Omental fat pad (tissue), 4 donors: ENCODE results near the gene LRRC26. TPM values are rescaled to one million over a fixed set of nuclear protein-coding genes. Genes with fewer than 3 reads are reported as not detected.

Source experiments
- ATAC-seq: fragments of 150-250 bp; one replicate; pipeline ENCODE4 v1.9.1; 2016; ENCODE audit warnings: mild to moderate bottlenecking, moderate library complexity; ENCODE audit not compliant: low FRiP score
- DNase-seq: peaks from one replicate; pipeline ENCODE4 v3.0.0-alpha.2; 2019; ENCODE audit warnings: low spot score
- CTCF ChIP-seq, 3 donors: fragments of 450-650 bp; IDR thresholded peaks; one replicate each; pipeline ENCODE4 v1.5.1; 2016 to 2017; ENCODE audit warnings: antibody characterized with exemption in 3 of 3, mild to moderate bottlenecking in 3 of 3, moderate library complexity in 2 of 3
- total RNA-seq, 4 donors: library from RNA; depleted of rRNA; stranded (reverse); fragments of >200 nt; gene quantifications; one replicate each; pipeline ENCODE4 v1.1.0, GENCODE V29; 2016

Gene LRRC26
- total RNA-seq, 4 donors from 2014 or later: not detected

- DNase-seq: no peak
- no peak for TF ChIP-seq CTCF (IDR thresholded peaks at IDR 0.05)
- no peak for ATAC-seq
Measured at GRCh38 chr9:137145731-137146526, 23.9 kb downstream of the LRRC26 start.

GRCh38 chr9:137143459-137143858 lies 26.4 kb downstream of the LRRC26 start:
- DNase-seq (no peak), ATAC-seq (no peak)
- no peak for TF ChIP-seq CTCF (IDR thresholded peaks at IDR 0.05)

- no peak for ATAC-seq
- no peak for TF ChIP-seq CTCF (IDR thresholded peaks at IDR 0.05)
- no peak for DNase-seq
Measured at GRCh38 chr9:137141976-137142936, 27.6 kb downstream of the LRRC26 start.

- no peak for TF ChIP-seq CTCF (IDR thresholded peaks at IDR 0.05)
- no peak for ATAC-seq
- no peak for DNase-seq
Measured at GRCh38 chr9:137141050-137141810, 28.6 kb downstream of the LRRC26 start.

GRCh38 chr9:137140151-137141012 lies 29.5 kb downstream of the LRRC26 start:
- DNase-seq: no peak
- ATAC-seq: no peak
- no peak for TF ChIP-seq CTCF (IDR thresholded peaks at IDR 0.05)
